ENCODE measurements around the gene TRPM3. TPM values are rescaled to one million over a fixed set of nuclear protein-coding genes. Genes with fewer than 3 reads are reported as not detected.
A peak's percentile ranks its signal among the peaks of the same experiment; 100 is the strongest.

Gene TRPM3
- total RNA-seq, 1 experiment from 2014 or later = 0.09 TPM

DNA sequence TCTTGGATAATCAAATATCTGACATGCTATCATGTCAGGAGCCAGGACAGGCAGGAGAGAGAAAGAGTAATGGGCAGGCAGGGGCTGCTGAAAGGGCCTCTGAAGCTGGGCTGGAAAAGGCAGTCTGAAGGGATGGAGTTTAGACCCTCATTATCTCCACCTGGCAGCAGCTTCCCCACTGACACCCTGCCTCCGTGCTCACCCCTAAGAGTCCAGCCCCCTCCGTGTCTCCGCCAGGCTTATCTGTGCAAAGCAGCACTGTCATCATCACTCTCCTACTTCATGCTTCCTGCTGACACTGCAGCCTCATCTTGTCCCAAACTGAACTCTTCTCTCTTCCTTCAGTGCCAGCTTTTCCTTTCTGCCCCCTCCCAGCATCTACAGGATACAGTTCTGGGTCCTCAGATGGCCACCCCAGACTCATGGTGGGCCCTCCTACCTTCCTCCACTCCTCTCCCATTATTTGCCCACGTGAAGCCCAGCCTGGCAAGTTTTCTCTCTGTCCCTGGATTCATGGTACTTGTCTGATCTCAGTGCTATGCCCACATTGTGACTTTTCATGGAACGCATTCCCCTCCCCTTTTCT is 636.1 kb downstream of the TRPM3 start:
- no peak for DNase-seq (ENCODE audit: low spot score)

DNA sequence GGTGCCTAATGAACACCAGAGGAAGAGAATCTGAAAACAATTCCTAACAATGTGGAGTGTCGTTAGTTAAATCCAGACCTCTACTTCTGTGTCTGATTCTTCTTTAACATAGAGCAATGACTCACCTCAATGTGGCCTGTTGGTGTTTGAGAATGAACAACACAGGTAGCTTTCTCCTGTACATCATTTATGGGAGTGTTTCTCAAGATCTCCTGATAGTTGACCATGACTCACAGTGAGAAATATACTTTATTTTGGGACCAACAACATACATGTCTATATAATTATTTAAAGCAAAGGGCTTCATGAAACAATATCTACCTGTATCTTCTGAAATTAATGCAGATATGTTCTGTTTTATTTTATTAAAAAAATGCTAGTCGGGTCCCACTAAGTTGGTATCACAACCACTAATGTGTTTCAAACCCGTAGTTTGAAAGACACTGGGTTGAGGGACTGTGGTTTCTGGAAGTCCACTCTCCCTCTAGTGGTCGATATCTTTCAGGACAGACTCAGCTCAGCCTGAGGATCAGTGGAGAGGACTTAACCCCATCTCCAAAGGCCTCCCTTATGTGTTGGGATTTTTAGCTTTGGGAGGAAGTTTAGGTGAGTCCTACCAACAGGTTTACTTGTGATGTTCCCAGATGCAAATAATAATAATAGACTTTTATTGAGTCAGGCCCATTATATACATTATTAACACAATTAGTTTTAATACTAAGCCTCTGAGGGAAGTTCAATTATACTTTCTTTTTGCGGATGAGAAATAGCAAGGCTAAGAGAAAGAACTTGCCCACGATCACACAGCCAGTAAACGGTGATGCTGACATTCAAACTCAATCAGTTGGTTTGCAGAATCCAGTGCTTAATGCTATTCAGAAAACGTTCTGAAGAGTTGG is 636.9 kb downstream of the TRPM3 start:
- peak; percentile 58 for DNase-seq (ENCODE audit: low spot score)

DNA sequence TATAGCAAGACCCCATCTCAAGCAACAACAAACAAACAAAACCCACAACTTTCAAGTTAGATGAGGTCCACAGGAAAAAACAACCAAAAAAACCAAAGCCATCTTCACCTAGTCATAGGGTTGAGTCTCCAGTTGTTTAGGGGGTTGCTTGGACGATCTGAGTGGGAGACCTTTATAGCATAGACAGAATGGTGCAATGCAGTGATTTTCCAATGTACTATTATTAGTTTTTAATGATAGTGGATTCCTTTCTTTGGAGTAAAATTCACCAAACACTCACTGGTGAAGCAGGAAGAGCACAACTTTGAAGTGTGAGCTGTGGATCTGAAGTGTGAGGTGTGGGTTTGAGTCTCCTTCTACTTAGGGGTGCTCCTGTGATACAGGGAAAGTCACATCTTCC is 640.0 kb downstream of the TRPM3 start:
- DNase-seq (ENCODE audit: low spot score) = no peak

DNA sequence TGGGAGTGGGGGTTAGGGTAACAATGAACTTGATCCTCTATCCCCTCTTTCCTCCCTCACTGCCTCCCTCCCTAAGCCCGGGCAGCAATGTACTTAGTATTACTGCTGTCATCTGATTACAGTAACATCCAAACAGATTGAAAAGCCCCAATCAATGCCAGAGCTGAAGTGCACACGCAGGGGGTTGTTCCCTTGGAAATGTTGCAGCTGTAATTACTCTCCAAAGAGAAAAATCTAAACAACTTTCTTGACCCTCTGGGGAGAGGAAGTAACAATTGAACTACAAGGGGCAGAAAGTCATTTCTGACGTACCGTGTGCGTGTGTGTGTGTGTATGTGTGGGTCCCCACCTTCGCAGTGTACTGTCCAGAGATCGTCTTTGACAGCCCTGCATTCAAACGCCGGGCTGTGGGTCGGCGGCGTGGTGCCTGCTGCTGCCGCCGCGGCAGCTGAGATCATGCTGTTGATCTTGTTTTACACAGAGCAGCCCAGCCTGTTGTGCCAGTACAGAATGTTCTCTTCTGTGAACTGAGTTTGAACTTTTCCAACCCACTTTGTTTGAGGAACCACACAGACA is 640.9 kb downstream of the TRPM3 start:
- no peak for DNase-seq (ENCODE audit: low spot score)

DNA sequence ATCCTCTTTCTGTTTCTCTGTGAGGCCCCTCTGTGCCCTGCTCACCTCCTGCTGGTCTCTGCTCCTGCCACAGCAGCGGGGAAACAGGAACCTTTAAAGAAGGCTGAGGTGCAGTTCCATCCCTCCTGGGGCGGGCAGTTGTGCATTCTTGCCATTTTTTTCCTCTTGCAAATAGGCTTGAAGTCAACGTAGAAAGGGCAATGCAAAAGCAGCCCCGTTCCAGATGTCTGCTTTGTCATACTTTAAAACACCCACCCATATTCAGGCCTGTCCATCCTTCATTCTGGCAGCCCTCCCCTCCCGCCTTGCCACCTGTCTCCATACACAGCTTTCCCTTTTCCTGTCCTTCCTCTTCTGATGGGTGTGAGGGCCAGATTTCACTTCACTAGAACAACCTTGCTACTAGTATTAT is 641.5 kb downstream of the TRPM3 start:
- DNase-seq (ENCODE audit: low spot score) = peak; percentile 37

Measured in A172 (cell line).